GM13976 (cell line): ENCODE results near the gene KCNC1.

Source experiments
- DNase-seq: peaks from one replicate; pipeline ENCODE4 v3.0.0; 2012; ENCODE audit warnings: low spot score
- in situ Hi-C: fragments of 300-500 bp; cut with MboI; formaldehyde crosslinking; loops from one replicate; pipeline ENCODE4 v1.12.0; 2022; ENCODE audit warnings: low sequenced_read_pairs, mixed read lengths, inconsistent platforms; ENCODE audit not compliant: unreplicated experiment
- TF ChIP-seq, protein P1 (sequence below): IDR thresholded peaks from 2 replicates; pipeline ENCODE4 v1.5.1; 2012; ENCODE audit warnings: borderline replicate concordance, mild to moderate bottlenecking; ENCODE audit not compliant: insufficient read depth; ENCODE audit errors: extremely low read depth, missing control alignments, control extremely low read depth

Gene KCNC1

DNA sequence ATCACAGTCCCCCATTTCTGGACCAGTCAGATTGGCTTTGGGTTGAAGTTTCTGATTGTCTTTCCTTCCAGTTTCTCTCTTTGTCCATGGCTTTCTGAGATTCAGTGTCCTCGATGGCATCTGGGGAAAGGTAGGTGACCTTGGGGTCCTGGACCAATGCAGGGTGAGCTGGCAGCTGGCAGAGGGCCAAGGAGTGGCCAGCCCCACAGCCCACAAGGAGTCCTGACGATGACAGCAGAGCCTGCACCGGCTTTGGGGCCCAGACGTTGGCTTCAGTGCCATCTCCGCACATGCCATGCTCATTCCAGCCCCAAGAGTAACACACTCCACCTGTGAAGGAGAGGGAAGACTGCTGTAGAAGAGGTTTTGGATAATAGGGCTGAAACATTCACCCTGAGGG is 53.5 kb downstream of the KCNC1 start:
- DNase-seq, result no peak
- TF ChIP-seq, protein P1, sequence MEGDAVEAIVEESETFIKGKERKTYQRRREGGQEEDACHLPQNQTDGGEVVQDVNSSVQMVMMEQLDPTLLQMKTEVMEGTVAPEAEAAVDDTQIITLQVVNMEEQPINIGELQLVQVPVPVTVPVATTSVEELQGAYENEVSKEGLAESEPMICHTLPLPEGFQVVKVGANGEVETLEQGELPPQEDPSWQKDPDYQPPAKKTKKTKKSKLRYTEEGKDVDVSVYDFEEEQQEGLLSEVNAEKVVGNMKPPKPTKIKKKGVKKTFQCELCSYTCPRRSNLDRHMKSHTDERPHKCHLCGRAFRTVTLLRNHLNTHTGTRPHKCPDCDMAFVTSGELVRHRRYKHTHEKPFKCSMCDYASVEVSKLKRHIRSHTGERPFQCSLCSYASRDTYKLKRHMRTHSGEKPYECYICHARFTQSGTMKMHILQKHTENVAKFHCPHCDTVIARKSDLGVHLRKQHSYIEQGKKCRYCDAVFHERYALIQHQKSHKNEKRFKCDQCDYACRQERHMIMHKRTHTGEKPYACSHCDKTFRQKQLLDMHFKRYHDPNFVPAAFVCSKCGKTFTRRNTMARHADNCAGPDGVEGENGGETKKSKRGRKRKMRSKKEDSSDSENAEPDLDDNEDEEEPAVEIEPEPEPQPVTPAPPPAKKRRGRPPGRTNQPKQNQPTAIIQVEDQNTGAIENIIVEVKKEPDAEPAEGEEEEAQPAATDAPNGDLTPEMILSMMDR, result no peak
- in situ Hi-C loops, result no loop called here

GRCh38 chr11:17790453-17790852 is 55.9 kb downstream of the KCNC1 start:
- DNase-seq, result no peak
- in situ Hi-C loops, result no loop called here
- TF ChIP-seq, protein P1, result no peak

- no peak for DNase-seq
- TF ChIP-seq, protein P1, result no peak
- in situ Hi-C loops, result no loop called here
These were observed 56.6 kb downstream of the KCNC1 start for GRCh38 chr11:17791144-17791543.

- no peak for DNase-seq
- in situ Hi-C loops, result no loop called here
- TF ChIP-seq, protein P1, result no peak
These were observed 57.6 kb downstream of the KCNC1 start for GRCh38 chr11:17792161-17792560.

DNA sequence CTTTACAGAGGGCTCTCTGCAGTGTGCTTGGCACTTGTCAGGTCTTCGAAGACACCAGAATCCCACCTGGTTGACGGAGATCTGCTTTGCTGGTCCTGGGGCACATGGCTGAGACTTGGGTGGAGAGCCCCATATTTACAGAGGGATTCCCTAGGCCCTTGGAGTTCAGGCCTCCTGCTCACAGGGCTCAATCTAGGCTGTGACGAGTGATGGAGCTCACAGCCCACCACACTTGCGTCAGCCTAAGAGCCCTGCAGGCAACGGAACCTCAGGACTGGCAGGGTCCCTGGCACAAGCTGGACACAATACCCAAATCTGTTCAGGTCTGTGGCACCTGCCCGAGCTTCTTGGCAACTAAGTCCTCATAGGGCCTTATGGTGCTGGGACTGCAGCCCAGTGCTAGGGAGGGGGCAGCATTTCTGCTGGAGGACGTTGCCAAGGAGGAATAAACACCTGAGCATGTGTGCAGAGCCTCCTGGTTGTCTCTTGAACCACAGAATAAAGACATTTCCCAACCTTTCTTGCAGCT is 59.1 kb downstream of the KCNC1 start:
- TF ChIP-seq, protein P1, result no peak
- no peak for DNase-seq
- in situ Hi-C loops, result no loop called here

- no peak for DNase-seq
- in situ Hi-C loops, result no loop called here
- TF ChIP-seq, protein P1, result no peak
These were observed 60.4 kb downstream of the KCNC1 start for GRCh38 chr11:17794981-17795380.

DNA sequence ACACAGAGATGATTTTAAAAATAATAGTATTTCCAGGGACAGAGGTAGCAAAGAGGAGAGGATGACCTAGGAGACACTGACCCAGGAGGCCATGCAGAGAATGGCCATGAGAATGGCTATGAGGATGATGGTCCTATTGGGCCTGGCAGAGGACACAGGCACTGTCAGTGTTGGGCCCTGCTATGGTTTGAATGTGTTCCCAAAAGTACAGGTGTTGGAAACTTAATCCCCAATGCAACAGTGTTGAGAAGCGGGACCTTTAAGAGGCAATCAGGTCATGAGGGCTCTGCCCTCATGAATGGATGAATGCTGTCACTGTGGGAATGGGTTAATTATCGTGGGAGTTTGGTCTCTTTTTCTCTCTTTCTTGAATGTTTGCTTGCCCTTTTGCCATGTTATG is 61.6 kb downstream of the KCNC1 start:
- no peak for DNase-seq
- TF ChIP-seq, protein P1, result no peak
- in situ Hi-C loops, result no loop called here
